A673 (cell line): Measurements from ENCODE around the gene DPM2.

ENCODE experiments used
- CTCF ChIP-seq: fragments of 300-800, 200-600 bp; sonication (generic); conservative IDR thresholded peaks from 2 replicates; pipeline ENCODE4 v1.5.1; 2017; ENCODE audit warnings: low read depth, mild to moderate bottlenecking, antibody characterized with exemption, low read length, moderate library complexity, mixed read lengths
- EZH2 ChIP-seq: fragments of 200-600 bp; sonication (generic); IDR thresholded peaks from 2 replicates; pipeline ENCODE4 v1.6.1; 2017; ENCODE audit warnings: borderline replicate concordance, low read depth, mild to moderate bottlenecking, mixed read lengths, antibody characterized with exemption, low read length; ENCODE audit not compliant: poor library complexity, severe bottlenecking

- TF ChIP-seq CTCF, result no peak
- no peak for TF ChIP-seq EZH2
Observed at GRCh38 chr9:127967151-127967809, 29.6 kb upstream of the DPM2 start.
